Smooth muscle cell (in vitro differentiated cells): ENCODE data around the gene SCN11A. TPM values are rescaled to one million over a fixed set of nuclear protein-coding genes. Genes with fewer than 3 reads are reported as not detected.
A peak's percentile ranks its signal among the peaks of the same experiment; 100 is the strongest.

ENCODE experiments used
- DNase-seq: peaks from one replicate; lab custom pipeline; 2025; ENCODE audit not compliant: unreplicated experiment; lab: John Stamatoyannopoulos, UW
- H2AFZ ChIP-seq: fragments of 200-600 bp; sonication (generic); 2 replicates; pipeline ENCODE4 v1.6.0; 2016; ENCODE audit warnings: antibody characterized with exemption, low read depth, mild to moderate bottlenecking
- H3F3A ChIP-seq: fragments of 200-600 bp; sonication (generic); 2 replicates; pipeline ENCODE4 v1.6.0; 2017; ENCODE audit warnings: antibody characterized with exemption, low read depth
- H3K27ac ChIP-seq: fragments of 200-600 bp; sonication (generic); 2 replicates; pipeline ENCODE4 v1.5.1; 2016; ENCODE audit warnings: low read depth, mild to moderate bottlenecking
- H3K27me3 ChIP-seq: fragments of 200-600 bp; sonication (generic); 2 replicates; pipeline ENCODE4 v1.6.1; 2016; ENCODE audit warnings: low read depth, mild to moderate bottlenecking
- H3K36me3 ChIP-seq: fragments of 200-600 bp; sonication (generic); 2 replicates; pipeline ENCODE4 v1.5.1; 2016; ENCODE audit warnings: low read depth
- H3K4me1 ChIP-seq: fragments of 200-600 bp; sonication (generic); 2 replicates; pipeline ENCODE4 v1.5.1; 2016; ENCODE audit warnings: low read depth
- H3K4me2 ChIP-seq: fragments of 200-600 bp; sonication (generic); 2 replicates; pipeline ENCODE4 v1.6.0; 2016; ENCODE audit warnings: mild to moderate bottlenecking
- H3K4me3 ChIP-seq: fragments of 200-600 bp; sonication (generic); 2 replicates; pipeline ENCODE4 v1.5.1; 2016; ENCODE audit warnings: mild to moderate bottlenecking
- H3K79me2 ChIP-seq: fragments of 200-600 bp; sonication (generic); 2 replicates; pipeline ENCODE4 v1.6.0; 2016; ENCODE audit warnings: low read depth, mild to moderate bottlenecking
- H3K9ac ChIP-seq: fragments of 200-600 bp; sonication (generic); 2 replicates; pipeline ENCODE4 v1.6.0; 2016; ENCODE audit warnings: low read depth
- H3K9me3 ChIP-seq: fragments of 200-600 bp; sonication (generic); replicated peaks from 2 replicates; pipeline ENCODE4 v1.5.1; 2016; ENCODE audit warnings: low read depth
- H4K20me1 ChIP-seq: fragments of 200-600 bp; sonication (generic); 2 replicates; pipeline ENCODE4 v1.6.0; 2016; ENCODE audit warnings: low read depth
- WGBS: methylation state at CpG from one replicate; pipeline ENCODE4 v1.1.7; 2016; ENCODE audit warnings: low lambda C conversion rate; 5-methylcytosine and 5-hydroxymethylcytosine counted together
- polyA plus RNA-seq: library from polyadenylated mRNA; unstranded; fragments of >200 nt; fragmentation: Nextera tagmentation; extraction: Ambion mirVana; gene quantifications from 2 replicates; pipeline ENCODE4 v1.2.1, GENCODE V29; 2016
- total RNA-seq: library from RNA; depleted of rRNA; stranded (reverse); fragments of >200 nt; gene quantifications from 2 replicates; pipeline ENCODE4 v1.2.3, GENCODE V29; 2014
- TF ChIP-seq, protein P1 (sequence below): fragments of 200-600 bp; sonication (generic); IDR thresholded peaks from 2 replicates; pipeline ENCODE4 v1.5.1; 2017; ENCODE audit warnings: borderline replicate concordance, mild to moderate bottlenecking, antibody characterized with exemption; ENCODE audit not compliant: insufficient read depth, poor library complexity, severe bottlenecking

Gene SCN11A
- total and polyA plus RNA-seq, 2 experiments from 2014 or later, result 0.04 TPM; not detected in 1

DNA sequence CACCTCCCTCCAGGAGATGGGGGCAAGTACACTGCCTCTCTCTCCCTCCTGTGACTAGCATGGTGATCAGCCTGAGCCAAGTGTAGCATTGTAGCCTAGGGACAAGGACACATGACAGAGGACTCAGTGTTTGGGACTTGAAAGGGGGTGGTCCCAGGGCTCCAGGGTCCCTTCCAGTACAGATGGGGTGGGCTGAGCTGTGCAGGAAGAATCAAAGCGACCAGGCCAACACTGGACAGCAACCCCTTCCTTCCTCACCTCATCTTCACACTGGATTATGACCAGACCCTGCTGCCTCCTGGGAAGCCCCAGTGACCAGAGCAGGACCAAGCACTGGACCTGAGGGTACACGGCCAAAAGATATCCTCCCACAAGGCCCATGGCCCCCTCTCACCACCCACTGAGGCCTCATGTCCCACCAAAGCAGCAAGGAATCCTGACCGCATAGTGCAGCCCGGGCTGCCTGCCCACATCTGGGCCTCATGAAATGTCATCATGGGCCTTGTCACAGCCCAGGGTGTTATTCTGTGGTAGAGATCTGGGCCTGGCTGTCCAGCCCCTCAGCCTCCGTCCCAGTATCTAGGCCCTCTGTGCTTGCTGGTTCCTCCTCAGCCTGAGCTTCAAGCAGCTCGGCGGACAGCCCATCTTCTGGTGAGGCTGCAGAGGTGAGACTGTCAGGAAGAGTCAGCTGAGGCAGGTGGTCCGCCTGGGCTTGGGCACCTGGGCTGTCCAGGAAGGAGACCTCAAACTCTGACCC lies 46.1 kb upstream of the SCN11A start:
- H3K36me3 ChIP-seq, result peaks cover 15% of the 10 kb centered on the region
- H3K9me3 ChIP-seq, result no peaks in the 10 kb centered on the region
- TF ChIP-seq, protein P1, sequence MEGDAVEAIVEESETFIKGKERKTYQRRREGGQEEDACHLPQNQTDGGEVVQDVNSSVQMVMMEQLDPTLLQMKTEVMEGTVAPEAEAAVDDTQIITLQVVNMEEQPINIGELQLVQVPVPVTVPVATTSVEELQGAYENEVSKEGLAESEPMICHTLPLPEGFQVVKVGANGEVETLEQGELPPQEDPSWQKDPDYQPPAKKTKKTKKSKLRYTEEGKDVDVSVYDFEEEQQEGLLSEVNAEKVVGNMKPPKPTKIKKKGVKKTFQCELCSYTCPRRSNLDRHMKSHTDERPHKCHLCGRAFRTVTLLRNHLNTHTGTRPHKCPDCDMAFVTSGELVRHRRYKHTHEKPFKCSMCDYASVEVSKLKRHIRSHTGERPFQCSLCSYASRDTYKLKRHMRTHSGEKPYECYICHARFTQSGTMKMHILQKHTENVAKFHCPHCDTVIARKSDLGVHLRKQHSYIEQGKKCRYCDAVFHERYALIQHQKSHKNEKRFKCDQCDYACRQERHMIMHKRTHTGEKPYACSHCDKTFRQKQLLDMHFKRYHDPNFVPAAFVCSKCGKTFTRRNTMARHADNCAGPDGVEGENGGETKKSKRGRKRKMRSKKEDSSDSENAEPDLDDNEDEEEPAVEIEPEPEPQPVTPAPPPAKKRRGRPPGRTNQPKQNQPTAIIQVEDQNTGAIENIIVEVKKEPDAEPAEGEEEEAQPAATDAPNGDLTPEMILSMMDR, result no peak
- no peak overlapping the region for H3K27ac ChIP-seq
- WGBS, result 95% methylated on average over 8 of the region's 8 CpGs
- H3K79me2 ChIP-seq, result no peaks in the 10 kb centered on the region
- H3F3A ChIP-seq, result no peaks in the 10 kb centered on the region
- peaks cover 41% of the 10 kb centered on the region for H4K20me1 ChIP-seq
- H3K4me3 ChIP-seq, result no peak overlapping the region
- no peak overlapping the region for H2AFZ ChIP-seq
- H3K4me1 ChIP-seq, result no peaks in the 10 kb centered on the region
- no peak overlapping the region for H3K4me2 ChIP-seq
- H3K27me3 ChIP-seq, result no peaks in the 10 kb centered on the region
- DNase-seq, result no peak
- no peak overlapping the region for H3K9ac ChIP-seq

DNA sequence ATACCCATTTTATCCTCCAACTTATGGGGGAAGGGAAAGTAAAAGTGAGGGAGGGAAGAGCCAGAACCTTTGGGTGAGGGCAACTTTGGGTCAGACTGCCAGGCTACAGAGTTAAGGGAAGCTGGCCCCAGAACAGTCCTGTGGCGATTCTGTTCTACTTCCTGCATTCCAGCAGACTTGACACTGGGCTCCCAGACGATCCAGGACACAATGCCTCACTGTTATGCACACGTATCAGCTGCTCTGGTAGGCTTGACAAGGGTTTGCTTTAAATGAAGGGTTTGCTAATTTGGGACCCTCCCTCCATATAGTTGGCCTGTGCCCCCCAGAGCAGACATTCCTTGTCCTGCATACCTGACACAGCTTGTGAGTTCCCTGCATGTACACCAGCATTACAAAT lies 45.0 kb upstream of the SCN11A start:
- no peaks in the 10 kb centered on the region for H3K4me1 ChIP-seq
- no peak overlapping the region for H2AFZ ChIP-seq
- peak overlapping the region; percentile 27 for H3K27ac ChIP-seq
- no peaks in the 10 kb centered on the region for H3K9me3 ChIP-seq
- H4K20me1 ChIP-seq, result peaks cover 30% of the 10 kb centered on the region
- no peak for DNase-seq
- no peak overlapping the region for H3K9ac ChIP-seq
- H3K27me3 ChIP-seq, result no peaks in the 10 kb centered on the region
- H3K36me3 ChIP-seq, result peaks cover 15% of the 10 kb centered on the region
- H3K79me2 ChIP-seq, result no peaks in the 10 kb centered on the region
- H3F3A ChIP-seq, result no peaks in the 10 kb centered on the region
- TF ChIP-seq, protein P1, result no peak
- no peak overlapping the region for H3K4me3 ChIP-seq
- 23% methylated on average over 3 of the region's 3 CpGs for WGBS
- H3K4me2 ChIP-seq, result no peak overlapping the region

DNA sequence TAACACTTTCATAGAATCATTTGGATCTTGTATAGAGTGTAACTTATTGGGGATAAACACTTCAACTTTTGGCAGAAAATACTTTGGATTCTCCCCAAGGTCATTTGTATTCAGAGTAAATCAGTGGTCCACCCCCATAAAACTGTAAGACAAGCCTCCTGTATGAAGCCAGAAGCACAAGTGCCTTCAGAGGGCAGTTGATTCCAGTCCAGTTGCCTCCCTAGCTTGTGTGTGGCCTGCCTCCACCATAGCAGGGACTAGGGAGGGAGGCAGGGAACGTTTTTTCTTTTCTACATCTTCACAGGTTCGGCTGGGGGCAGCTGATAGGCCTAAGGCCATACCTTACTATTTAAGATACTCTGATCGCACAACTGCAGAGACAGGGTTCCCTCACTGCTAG lies 44.0 kb upstream of the SCN11A start:
- no peaks in the 10 kb centered on the region for H3K9me3 ChIP-seq

More for the DNA sequence above, 44.0 kb upstream of the SCN11A start:
- peaks cover 20% of the 10 kb centered on the region for H4K20me1 ChIP-seq
- no peak overlapping the region for H2AFZ ChIP-seq
- DNase-seq, result no peak
- no peaks in the 10 kb centered on the region for H3K4me1 ChIP-seq
- no peaks in the 10 kb centered on the region for H3F3A ChIP-seq
- no peak overlapping the region for H3K27ac ChIP-seq
- TF ChIP-seq, protein P1, result no peak
- H3K36me3 ChIP-seq, result peaks cover 17% of the 10 kb centered on the region
- H3K27me3 ChIP-seq, result no peaks in the 10 kb centered on the region
- H3K4me3 ChIP-seq, result no peak overlapping the region
- 83% methylated on average over 3 of the region's 3 CpGs for WGBS
- H3K4me2 ChIP-seq, result no peak overlapping the region
- no peaks in the 10 kb centered on the region for H3K79me2 ChIP-seq
- no peak overlapping the region for H3K9ac ChIP-seq
